Fibroblast of mammary gland (primary cell): Measurements from ENCODE around the gene FUS.

ENCODE experiments used
- DNase-seq: peaks from one replicate; pipeline ENCODE4 v3.0.0-alpha.2; 2010; ENCODE audit warnings: low read depth
- H3K4me3 ChIP-seq: 2 replicates; pipeline ENCODE4 v1.5.1; 2011; ENCODE audit warnings: low read depth, mild to moderate bottlenecking, low read length, moderate library complexity; ENCODE audit not compliant: control insufficient read depth
- CTCF ChIP-seq: conservative IDR thresholded peaks from 2 replicates; pipeline ENCODE4 v1.5.1; 2011; ENCODE audit warnings: low read depth, low read length, inconsistent platforms; ENCODE audit not compliant: control insufficient read depth, insufficient read depth

FUS gene

GRCh38 chr16:31204871-31205666, 25.1 kb downstream of the FUS start:
- no peak for TF ChIP-seq CTCF
- DNase-seq = no peak
- no peak overlapping the region for H3K4me3 ChIP-seq

- no peak overlapping the region for H3K4me3 ChIP-seq
- TF ChIP-seq CTCF = no peak
- DNase-seq = no peak
These were observed 26.8 kb downstream of the FUS start for GRCh38 chr16:31206776-31207175.

GRCh38 chr16:31213342-31213741, 33.4 kb downstream of the FUS start:
- no peak for TF ChIP-seq CTCF
- DNase-seq = no peak
- H3K4me3 ChIP-seq = no peak overlapping the region

- DNase-seq = no peak
- peak within 1 kb of the TSS; percentile 12 for H3K4me3 ChIP-seq
- no peak for TF ChIP-seq CTCF
These were observed 34.2 kb downstream of the FUS start, which contains the start of gene TRIM72 for GRCh38 chr16:31213877-31214707. Gene TRIM72, plus strand, starts transcription at chr16:31214119. Its CDS starts 620 bp downstream, at chr16:31214739.

GRCh38 chr16:31214708-31215286, 34.9 kb downstream of the FUS start:
- no peak for TF ChIP-seq CTCF
- H3K4me3 ChIP-seq = peak overlapping the region; percentile 12
- DNase-seq = no peak

GRCh38 chr16:31215287-31216162, 35.6 kb downstream of the FUS start:
- peak; percentile 57 for DNase-seq
- peak overlapping the region; percentile 35 for H3K4me3 ChIP-seq
- TF ChIP-seq CTCF = no peak
